Raji (cell line): ENCODE data around the gene EPHA4.

ENCODE experiments used
- POLR2A ChIP-seq: IDR thresholded peaks from 2 replicates; pipeline ENCODE4 v1.6.1; 2011; ENCODE audit warnings: low read depth, low read length, control low read depth; ENCODE audit not compliant: insufficient read depth

Gene EPHA4

DNA sequence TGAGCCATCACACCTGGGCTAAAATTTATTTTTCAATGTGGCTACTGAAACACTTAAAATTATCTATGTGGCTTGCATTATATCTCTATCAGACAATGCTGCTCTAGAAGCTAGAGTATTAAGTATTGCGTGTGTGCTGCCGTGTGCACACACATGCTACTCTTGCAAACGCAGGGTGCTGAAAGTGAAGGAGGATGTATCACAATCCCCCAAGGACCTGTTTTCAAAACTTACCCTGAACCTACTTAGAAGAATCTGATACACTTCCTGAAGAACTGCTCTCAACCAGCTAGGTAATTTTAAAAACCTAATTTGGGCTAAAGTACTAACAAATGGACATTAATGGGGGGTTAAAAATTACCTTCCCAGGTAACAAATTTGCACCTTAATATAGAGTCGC is 66.5 kb downstream of the EPHA4 start:
- no peak for TF ChIP-seq POLR2A

DNA sequence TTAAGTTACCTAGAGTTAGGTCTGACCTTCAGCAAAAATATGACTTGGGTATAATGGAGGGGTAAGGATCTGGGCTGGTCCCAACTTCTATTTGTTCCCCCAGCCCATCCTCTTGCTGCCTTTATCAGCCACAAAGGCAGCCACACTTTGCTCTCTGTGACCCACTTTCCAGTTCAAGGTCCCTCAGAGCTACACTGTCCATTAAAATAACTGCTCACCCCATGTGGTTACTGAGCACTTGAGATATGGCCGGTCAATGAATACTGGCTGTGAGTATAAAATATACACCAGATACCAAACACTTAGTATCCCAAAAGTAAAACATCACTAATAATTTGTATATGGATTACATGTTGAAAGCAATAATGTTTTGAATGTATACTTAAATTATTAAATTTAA is 67.2 kb downstream of the EPHA4 start:
- no peak for TF ChIP-seq POLR2A

- TF ChIP-seq POLR2A: no peak
Observed at GRCh38 chr2:221503965-221504364, 68.1 kb downstream of the EPHA4 start.

DNA sequence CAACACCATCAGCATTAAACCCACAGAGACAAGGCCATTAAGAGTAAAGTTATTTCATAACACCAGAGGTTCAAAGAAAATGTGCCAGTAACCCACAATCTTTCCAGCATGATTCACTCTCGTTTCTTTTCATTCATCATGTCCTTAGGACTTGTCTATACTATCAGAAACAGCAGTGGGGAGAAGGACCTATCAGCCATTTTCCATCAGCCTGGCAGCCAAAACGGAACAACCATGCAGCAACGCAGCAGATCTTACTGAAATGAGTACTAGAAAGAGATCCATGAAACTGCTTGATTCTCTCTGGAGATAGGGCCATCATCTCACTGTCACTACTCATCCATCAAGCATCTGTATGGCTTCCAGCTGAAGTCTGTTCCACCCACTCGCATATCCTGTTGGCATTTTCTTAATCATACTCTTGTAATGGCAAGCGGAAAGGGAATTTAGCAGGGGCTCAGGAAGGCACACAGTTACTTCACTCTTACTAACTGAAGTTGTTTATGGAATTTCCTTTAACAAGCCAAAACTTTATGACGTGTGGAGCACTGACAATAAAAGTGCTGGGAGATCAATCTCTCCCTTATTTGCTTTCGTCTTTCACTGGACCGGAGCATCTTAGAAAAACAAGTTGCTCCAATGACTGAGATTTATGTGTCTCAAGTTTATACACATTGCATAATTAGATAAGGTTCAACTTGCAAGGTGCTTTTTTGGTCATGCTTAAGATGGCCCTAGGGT is 69.7 kb downstream of the EPHA4 start:
- TF ChIP-seq POLR2A: no peak

DNA sequence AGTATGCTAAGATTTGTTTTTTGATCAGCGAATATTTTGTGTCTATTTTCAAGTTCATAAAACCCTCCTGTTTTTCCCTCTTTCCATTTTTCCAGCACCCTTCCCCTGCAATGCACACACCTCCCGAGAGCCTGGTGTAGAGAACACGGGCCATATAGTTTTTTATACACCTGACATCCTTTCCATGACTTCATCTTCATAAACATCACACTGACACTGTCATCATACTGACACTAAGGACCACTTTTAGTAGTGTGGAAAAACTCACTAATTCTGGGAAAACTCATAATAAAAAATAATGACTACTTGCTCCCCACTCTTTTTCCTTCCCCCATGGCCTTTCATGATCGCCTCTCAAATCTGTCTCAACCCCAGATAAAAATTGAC is 70.2 kb downstream of the EPHA4 start:
- TF ChIP-seq POLR2A: no peak

- TF ChIP-seq POLR2A: no peak
Observed at GRCh38 chr2:221501210-221501882, 70.8 kb downstream of the EPHA4 start.

DNA sequence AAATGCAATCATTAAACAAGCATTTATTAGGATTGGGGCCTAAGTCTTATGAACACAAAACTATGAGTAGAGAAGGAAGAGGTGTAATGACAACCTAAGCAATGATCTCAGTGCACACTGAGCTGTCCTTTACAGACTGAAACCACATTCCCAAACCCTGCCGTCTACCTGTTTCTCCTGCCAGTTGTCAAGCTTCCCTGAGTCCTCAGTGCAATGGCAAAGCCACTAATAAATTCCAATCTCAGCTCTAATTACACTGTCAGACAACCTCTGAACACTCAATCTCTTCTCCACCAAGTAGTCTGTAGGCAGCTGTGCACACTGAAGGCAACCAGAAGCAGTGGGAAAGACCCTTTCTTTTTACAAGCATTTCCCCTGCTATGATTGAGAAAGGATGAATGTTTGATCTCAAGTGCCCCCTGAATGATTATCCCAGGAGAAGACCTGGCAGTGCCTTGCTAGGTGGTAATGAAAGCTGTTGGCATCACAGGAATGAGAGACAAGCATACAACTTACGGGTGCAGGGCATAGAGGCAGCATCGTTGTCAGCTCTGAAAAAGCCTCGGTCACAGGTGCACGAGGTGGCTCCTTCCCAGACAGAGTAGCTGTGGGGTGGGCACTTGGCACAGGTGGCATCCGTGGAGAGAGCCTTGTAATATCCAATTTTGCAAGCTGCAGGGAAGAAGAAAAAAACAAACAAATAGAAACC is 71.4 kb downstream of the EPHA4 start:
- TF ChIP-seq POLR2A: no peak

- no peak for TF ChIP-seq POLR2A
Observed at GRCh38 chr2:221495731-221496130, 76.4 kb downstream of the EPHA4 start.

DNA sequence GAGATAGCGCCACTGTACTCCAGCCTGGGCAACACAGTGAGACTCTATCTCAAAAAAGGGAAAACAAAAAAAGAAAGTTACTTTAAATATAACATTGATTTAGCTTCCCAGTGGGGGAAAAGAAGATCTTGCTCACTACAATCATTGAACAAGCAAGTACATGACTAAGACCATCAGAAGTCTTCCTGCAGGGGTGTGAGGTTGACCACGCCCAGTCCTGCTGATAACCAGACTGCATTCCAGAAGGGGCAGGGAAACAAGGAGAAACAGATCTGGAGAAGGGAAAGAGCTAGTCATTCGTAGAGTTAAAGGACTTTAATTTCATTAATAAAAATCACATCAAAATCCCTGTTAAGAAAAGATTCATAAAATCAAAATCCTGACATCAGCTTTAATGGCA is 77.5 kb downstream of the EPHA4 start:
- TF ChIP-seq POLR2A: no peak

DNA sequence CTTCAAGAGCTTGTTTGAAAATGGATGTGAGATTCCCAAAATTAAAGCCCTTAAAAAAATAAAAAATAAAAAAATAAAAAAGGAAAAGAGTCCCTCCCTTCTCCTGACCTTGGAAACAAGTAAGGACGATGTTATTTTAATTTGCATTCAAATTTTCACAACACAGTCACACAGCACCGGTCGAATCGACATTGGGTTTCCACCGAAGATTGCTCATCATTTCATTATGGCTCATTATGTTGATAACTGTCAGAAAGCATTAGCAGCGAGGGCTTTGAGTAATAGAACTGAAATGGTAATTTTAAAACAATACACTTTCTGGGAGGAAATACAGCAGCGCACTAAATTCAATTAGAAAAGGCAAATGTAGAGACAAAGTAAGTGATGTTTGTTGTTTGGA is 78.7 kb downstream of the EPHA4 start:
- no peak for TF ChIP-seq POLR2A

GRCh38 chr2:221492636-221493035 is 79.5 kb downstream of the EPHA4 start:
- TF ChIP-seq POLR2A: no peak

DNA sequence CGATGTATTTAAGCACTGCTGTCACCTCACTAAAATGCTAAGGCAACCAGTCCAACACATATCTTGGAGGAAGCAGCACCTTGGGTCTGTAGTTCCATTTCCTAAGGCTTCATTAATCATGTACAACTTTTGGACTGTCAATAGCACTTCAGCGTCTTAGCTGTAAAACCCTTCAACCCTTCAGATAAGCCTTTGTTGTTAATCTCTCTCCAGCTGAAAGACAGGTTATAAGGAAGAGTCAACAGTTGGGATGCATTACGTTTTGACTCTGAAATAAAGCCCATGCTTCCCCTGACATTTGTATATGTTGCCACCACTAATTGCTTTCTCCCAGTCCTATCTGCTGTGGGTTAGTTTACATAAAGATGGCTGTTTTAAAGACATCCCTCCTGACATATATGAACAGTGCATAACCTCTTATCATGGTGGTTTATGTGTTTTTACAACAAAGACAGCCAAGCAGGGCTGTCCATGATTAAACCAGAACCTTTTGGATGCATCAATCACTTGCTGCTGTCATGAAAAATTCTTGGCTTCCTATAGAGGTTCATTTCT is 81.5 kb downstream of the EPHA4 start:
- no peak for TF ChIP-seq POLR2A

DNA sequence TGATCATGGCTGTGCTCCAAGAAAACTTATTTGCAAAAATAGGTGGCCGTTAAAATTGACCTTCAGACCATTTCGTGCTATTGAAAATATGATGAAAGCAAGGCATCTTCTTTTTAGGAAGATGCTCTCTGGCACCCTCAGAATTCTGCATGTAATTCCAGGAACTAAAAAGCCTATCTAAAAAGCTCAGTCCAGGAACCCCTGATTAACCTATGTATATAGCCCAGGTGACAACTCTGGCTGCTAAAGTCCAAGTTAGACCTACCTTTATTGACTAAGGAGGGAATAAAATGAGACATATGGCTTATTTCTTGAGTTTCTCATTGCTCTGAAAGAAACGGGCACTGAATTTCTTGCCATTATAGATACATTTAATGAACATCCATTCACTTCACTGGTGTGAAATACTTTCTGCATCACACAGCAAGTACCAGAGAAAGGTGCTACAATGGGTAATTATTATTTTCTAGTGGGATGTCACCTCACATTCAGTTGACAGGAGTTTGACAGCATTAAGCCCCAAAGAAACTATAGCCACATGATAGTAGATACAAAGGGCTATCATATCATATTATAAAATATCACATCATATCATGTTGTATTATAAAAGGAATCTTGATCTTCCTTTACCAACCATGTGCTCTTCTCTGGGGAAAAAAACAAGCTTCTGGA is 83.8 kb downstream of the EPHA4 start:
- no peak for TF ChIP-seq POLR2A

DNA sequence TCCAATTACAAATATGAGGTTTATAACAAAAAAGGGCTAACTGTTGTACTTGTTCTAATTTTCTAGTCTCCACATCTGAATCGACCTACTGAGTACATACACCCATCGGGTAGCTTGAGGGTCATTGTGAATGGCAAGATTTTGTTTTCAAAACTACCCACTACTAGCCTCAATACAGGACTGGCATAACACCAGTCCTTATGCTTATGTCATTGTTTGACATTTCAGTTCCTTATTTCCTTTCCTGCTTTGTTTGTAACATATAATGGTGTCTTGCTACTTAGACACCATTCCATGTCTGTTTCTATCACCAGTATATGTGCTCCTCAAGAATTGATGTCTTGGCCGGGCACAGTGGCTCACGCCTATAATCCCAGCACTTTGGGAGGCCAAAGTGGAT is 86.0 kb downstream of the EPHA4 start:
- TF ChIP-seq POLR2A: no peak

- TF ChIP-seq POLR2A: no peak
Observed at GRCh38 chr2:221485503-221485870, 86.6 kb downstream of the EPHA4 start.
